C4-2B (cell line): Measurements from ENCODE around the gene PLXND1.
A peak's percentile ranks its signal among the peaks of the same experiment; 100 is the strongest.

Source experiments
- CTCF ChIP-seq: fragments of 450-650 bp; conservative IDR thresholded peaks from 2 replicates; pipeline ENCODE4 v1.5.1; 2017; ENCODE audit warnings: mild to moderate bottlenecking
- ZFX ChIP-seq: fragments of 450-650 bp; IDR thresholded peaks from 2 replicates; pipeline ENCODE4 v1.6.1; 2017

GRCh38 chr3:129650256-129650872, 43.9 kb upstream of the PLXND1 start:
- peak; percentile 91 for TF ChIP-seq CTCF
- TF ChIP-seq ZFX, result no peak
